ENCODE measurements around the gene GINS3. TPM values are rescaled to one million over a fixed set of nuclear protein-coding genes. Genes with fewer than 3 reads are reported as not detected.
"Not testable (repeated sequence)": the region's sequence is repeated elsewhere in the genome, so short reads cannot be mapped to it uniquely, and the experiment has no call there.

The GINS3 gene
- total RNA-seq, 1 donor from 2014 or later: 3.6 TPM

DNA sequence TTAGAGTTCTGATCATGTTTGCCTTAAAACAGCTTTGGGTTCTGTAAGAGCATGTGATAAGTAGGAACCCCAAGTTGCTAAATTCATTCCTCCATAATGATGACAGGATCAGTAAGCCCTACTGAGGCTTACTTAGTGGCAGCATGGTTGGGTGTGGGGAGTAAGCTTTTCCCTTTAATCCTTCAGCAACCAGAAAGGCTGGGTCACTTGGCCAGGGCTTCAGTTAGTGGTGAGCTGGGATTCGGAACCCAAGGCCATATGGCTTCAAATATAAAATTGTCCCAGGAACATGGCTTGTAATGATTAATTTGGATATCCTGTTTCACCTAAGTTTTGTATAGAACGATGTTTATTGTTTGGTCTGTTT lies 850 bp downstream of the GINS3 start:
- no peak for DNase-seq

DNA sequence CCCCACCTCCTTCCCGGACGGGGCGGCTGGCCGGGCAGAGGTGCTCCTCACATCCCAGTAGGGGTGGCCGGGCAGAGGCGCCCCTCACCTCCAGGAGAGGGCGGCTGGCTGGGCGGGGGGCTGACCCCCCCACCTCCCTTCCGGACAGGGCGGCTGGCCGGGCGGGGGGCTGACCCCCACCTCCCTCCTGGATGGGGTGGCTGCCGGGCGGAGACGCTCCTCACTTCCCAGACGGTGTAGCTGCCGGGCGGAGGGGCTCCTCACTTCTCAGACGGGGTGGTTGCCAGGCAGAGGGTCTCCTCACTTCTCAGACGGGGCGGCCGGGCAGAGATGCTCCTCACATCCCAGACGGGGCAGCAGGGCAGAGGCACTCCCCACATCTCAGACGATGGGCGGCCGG lies 4.6 kb downstream of the GINS3 start:
- not testable (repeated sequence) for DNase-seq

DNA sequence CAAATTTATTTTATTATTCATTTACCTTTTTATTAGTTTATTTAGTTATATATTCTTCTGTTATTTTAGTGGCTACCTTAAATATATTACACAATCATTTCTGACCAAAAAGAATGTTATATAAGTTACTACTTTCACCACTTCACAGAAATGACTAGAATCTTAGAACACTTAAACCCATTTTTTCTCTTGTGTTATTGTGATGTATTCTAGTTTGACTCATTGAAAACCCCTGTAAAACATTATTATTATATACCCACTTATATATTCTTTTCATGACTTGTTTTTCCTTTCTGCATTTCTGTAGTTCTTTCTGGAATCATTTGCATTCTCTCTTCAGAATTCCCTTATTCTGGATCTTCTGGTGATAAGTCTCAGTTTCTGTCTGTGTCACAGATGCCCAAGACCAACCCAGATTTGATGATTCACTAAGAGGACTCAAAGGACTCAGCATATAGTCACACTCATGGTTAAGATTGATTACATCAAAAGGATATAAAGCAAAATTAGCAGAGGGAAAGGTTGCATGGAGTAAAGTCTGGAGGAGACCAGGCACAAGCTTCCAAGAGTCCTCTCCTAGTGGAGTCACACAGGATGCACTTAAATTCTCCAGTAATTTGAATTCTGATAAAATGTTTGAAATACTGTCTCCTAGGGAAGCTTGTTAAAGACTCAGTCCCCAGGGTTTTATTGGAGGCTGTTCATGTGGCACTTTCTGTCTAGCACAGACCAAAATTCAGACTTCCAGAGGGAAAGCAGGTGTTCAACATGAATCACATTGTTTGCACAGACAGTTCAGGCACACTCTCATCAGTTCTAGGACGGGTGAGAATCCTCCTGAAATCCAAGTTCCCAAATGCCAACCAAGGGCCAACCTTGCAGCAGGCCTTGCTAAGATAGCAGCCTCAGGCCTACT lies 7.7 kb downstream of the GINS3 start:
- no peak for DNase-seq

DNA sequence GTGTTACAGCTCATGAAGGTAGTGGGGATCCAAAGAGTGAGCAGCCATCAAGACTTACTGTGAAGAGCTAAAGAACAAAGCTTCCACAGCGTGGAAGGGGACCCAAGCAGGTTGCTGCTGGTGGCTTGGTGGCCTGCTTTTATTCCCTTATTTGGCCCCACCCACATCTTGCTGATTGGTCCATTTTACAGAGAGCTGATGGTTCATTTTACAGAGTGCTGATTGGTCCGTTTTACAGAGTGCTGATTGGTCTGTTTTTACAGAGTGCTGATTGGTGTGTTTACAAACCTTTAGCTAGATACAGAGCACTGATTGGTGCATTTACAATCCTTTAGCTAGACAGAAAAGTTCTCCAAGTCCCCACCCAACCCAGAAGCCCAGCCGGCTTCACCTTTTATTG lies 9.0 kb downstream of the GINS3 start:
- DNase-seq: not testable (repeated sequence)

DNA sequence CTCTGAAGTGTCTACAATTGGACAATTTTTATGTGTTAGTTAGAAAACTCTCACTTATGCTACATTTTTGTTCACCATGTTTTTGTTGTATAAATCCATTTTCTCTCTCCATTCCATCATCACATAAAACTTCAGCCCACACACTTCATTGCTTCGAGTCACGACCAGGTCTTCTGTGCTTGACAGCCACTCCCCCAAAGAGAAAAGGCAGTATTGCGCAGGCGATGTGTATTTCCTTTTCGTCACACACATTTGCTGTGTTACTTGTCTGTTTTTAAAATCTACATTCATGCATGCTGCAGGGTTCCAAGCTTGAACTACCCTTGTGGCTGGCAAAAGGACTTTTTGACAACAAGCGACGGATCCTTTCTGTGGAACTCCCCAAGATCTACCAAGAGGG lies 10.5 kb downstream of the GINS3 start:
- DNase-seq: no peak

DNA sequence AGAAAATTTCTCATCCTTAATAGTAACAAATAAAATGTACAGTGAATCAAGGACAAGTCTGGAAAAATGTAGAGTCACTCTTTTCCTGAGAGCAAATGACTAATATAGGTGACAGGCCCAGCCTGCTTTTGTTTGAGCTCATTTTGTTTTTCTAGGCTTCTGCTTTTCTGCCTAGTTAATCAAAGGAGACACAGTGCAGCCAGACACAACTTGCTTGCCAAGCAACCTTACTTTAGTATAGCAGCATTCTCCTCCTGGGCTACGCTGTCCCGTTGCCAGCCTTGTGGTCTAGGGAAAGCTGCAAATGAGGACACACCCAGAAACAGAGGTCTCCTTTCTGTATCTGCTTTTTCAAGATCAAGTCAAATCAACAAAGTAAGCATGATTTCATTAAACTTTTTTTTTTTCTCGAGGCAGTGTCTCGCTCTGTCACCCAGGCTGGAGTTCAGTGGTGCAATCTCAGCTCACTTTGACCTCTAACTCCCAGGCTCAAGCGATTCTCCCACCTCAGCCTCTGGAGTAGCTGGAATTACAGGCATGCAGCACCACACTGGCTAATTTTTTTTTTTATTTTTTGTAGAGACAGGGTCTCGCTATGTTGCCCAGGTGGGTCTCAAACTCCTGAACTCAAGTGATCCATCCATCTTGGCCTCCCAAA lies 17.2 kb downstream of the GINS3 start:
- DNase-seq: no peak

DNA sequence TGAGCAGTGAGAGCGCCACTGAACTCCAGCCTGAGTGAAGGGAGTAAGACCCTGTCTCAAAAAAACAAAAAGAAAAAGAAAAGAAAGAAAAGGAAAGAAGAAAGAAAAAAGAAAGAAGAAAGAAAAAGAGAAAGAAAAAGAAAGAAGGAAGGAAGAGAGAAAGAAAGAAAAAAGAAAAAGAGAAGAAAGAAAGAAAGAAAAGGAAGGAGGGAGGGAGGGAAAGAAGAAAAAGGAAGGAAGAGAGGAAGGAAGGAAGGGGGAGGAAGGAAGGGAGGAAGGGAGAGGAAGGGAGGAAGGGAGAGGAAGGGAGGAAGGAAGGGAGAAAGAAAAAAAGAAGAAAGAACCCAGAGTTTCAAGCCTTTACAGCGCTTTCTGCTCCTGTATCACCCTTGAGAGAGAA lies 19.1 kb downstream of the GINS3 start:
- no peak for DNase-seq

DNA sequence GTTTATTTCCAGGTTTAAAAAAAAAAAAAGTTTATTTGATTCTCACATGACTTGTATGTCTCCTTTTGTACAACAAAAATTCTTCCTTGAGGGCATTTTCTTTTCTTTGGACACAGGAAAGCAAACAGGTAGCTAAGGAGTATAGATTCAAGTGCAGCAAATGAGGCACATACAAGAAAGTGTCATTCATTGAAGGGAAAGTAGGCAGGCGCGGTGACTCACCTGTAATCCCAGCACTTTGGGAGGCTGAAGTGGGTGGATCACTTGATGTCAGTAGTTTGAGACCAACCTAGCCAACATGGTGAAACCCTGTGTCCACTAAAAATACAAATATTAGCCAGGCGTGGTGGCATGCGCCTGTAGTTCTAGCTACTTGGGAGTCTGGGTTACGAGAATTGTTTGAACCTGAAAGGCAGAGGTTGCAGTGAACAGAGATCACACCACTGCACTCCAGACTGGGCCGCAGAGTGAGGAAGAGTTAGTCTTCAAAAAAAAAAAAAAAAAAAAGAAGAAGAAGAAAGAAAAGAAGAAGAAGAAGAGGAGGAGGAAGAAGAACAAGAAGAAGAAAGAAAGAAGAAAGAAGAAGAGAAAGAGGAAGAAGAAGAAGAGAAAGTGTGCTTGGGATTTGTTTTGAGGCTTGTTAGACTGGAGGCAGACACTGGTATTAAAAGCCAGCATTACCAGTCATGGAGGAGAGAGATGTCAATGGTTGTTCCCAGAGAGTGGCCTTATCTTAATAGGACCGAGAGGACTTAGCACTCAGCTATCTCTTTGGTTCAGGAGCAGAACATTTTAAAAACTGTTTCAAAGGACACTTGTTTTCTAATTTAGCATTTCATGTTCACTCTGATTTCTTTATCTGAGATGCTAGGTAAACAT lies 19.7 kb downstream of the GINS3 start:
- DNase-seq: no peak

DNA sequence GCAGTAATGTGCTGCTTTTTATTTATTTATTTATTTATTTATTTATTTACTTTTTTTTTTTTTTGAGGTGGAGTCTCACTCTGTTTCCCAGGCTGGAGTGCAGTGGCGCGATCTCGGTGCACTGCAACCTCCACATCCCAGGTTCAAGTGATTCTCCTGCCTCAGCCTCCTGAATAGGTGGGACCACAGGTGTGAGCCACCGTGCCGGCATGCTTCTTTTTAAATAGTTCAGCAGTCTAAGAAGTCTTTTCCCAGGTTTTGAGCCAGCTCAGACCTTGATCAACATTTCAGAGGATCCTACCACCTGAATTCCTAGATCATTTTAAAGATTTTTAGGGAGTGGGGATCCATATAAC lies 20.3 kb downstream of the GINS3 start:
- not testable (repeated sequence) for DNase-seq

DNA sequence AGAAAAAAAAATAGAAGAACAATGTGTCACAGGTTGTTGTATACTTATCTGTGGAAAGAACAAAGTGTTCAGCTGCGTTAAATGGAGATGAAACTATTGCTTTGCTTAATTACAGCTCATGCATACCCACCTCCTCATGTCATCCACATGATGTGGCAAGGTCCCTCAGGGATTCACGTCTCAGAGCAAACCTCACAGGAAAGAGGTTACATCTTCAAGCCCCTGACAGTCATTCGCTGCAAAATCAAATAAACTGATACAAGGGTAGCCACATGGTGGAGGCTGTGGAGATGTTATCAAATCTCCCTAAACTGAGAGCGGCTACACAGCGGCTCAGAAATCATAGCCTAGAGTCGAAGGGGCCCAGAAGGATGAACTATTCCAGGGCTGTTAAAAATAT lies 21.1 kb downstream of the GINS3 start:
- no peak for DNase-seq

DNA sequence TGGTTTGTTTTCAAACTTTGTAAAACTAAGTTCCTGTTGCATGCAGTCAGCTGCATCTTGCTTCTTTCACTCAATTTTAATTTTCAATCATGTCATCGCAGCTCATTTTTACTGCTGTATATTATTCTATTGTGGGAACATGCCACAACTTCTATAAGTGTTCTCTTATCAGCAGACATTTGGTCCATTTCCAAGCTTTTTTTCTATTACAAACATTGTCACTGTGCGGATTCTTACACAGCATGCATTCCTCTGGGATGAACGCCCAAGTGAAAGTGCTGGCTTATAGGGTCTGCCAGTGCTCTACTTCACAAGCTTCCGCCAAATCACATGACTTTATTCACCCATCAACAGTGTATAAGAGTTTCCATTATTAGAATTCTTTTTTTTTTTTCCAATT lies 22.7 kb downstream of the GINS3 start:
- no peak for DNase-seq

DNA sequence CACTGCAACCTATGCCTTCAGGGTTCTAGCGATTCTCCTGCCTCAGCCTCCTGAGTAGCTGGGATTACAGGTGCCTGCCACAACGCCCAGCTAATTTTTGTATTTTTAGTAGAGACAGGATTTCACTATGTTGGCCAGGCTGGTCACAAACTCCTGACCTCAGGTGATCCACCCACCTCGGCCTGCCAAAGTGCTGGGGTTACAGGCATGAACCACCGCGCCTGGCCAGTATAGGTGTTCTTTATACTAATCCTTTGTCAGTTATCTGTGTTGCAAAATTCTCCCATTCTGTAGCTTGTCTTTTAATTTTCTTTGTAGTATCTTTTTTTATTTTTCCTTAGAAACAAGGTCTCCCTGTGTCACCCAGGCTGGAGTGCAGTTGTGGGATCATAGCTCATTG lies 23.7 kb downstream of the GINS3 start:
- not testable (repeated sequence) for DNase-seq

DNA sequence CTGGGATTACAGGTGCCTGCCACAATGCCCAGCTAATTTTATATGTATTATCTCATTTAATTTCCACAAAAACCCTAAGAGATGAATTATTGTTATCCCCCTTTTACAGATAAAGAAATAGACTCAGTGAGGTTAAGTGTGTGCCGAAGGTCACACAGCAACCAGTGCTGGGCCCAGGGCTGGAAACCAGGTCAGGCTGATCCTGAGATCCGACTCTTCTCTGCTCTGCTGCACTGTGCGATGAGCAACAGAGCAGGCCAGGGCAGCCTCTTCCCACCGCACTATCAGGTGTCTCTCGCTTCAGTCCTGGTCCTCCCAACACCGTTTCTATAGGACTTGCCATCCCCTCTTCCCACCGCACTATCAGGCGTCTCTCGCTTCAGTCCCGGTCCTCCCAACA lies 24.8 kb downstream of the GINS3 start:
- no peak for DNase-seq

DNA sequence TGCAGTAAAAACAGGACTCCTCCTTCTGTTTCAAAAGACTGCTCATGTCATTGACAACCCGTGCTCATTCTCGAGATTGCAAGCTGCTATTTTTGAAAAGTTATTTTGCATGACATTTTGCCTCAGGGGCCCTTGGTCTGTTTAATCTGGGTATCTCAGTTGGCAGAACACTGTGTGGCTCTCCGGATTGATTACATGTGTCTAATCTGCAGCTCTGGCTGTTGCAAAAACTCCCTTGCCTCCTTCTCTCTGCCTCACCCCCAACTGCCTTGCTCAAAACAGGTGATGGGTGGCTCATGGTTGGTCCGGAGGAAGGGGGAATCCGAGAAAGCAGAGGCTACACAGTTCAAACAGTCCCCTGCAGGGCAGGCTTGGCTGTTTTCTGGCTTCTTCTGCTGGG lies 25.3 kb downstream of the GINS3 start:
- DNase-seq: no peak

DNA sequence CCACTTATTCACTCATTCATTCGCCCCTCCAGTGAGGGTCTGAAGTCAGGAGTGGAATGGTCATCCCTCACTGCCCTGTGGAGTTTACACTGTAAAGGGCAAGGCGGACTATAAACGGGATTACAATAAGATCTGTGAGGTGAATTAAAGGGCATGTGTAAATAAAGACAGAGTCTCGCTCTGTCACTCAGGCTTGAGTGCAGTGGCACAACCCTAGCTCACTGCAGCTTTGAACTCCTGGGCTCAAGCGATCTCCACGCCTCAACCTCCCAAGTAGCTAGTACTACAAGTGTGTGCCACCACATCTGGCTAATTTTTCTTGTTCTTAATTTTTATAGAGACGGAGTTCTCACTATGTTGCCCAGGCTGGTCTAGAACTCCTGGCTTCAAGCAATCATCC lies 25.8 kb downstream of the GINS3 start:
- DNase-seq: no peak

DNA sequence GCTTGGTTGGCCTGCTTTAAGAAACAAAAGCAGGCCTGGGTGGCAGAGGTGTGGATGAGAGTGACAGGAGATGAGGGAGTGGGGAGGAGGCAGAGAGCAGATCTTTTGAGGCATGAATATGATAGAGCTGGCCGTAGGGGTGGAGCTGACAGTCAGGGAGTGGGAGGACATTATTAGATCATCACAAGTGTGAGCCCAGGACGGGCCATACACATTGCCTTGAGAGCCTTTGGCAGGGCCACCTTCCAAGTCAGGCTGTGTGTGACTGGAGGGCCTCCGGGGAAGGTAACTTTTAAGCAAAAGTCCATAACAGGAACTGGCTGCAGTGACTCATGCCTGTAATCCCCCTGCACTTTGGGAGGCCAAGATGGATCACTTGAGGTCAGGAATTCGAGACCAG lies 26.3 kb downstream of the GINS3 start:
- no peak for DNase-seq

DNA sequence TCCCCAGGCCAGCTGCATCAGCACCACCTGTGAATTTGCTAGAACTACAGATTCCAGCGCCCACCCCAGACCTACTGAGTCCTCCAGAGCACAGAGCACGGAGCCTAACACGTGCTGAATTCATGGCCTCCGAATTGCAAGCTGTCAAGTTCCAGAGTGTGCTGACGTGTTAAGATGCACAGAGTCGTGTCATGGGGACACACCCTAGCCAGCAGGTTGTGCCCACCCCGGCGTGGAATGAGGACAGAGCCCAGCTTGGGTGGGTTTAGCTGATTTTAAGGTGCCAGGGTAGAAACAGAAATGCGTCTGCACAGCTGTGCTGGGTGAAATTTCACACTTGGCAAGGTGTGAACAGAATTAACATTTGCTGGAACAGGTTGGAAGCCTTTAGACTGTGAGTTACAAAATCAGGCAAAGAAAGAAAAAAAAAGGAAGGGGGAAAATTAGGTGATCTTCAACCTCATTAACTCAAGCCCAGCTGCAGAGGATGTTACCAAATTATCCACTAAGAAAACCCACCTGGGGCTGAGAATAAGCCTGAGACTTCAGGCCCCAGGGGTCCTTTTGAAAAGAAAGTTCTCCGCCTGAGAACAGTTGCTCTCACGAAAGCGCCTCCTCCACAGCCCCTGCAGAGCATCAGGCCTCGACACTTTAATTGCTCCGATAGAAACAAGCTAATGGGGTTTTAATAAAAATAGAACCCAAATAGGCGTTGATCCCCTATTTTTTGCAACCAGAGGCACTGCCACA lies 27.1 kb downstream of the GINS3 start:
- DNase-seq: no peak

DNA sequence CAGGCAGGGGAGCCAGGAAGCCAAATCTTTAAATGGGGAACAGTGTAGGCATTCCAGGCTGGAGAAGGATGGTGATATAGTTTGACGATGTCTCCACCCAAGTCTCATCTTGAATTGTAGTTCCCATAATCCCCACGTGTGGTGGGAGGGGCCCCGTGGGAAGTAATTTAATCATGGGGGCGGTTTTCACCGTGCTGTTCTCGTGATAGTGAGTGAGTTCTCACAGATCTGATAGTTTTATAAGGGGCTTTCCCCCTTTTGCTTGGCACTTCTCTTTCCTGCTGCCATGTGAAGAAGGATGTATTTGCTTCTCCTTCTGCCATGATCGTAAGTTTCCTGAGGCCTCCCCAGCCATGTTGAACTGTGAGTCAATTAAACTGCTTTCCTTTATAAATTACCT lies 28.8 kb downstream of the GINS3 start:
- DNase-seq: no peak

DNA sequence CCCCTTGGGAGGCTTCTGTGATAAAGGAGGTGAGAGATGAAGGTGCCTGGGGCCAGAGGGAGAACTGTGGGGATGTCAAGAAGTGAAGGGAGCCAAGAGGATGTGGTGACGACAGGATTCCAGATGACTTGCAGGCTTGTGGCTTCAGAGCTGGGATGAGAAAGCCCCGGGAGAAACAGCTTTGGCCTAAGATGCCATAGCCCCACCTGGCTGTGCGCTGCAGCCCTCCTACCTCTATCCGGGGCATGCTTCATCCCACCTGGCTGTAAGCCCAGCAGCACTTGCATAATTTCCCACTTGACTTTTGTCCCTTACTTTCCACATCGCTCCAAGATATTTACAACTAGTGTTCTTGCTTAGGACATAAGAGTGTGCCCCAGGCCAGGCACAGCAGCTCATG lies 29.3 kb downstream of the GINS3 start:
- DNase-seq: no peak

DNA sequence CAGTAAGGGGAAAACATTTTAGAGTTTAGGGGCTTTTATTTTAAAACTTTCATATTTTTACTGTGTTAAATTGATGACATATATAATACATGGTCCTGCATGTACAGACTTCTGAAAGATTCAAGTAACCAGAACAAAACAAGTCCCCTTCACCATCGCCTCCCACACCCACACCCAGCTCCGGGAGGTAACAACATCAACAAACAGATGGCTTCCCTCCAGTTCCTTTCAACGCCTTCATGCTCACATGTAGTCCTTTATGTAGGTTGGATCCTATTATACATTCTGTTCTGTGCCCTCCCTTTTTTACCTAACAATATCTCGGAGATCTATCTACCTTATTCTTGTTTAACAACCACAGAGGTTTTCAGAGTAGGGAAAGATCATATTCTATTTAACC lies 30.5 kb downstream of the GINS3 start:
- DNase-seq: no peak

DNA sequence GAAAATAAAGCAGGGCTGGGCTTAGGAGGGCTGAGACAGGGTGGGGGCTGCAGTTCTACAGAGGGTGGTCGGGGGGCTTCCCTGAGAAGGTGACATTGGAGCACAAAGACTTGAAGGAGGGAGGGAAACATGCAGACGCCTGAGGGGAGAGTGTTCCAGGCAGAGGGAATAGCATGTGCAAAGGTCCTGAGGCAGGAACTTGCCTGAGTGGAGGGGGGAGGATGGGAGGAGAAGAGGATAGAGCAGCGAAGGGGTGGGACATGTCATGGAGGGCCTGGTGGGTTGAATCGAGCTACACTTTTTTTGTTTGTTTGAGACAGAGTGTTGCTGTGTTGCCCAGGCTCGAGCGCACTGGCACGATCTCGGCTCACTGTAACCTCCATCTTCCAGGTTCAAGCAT lies 33.0 kb downstream of the GINS3 start:
- DNase-seq: no peak

DNA sequence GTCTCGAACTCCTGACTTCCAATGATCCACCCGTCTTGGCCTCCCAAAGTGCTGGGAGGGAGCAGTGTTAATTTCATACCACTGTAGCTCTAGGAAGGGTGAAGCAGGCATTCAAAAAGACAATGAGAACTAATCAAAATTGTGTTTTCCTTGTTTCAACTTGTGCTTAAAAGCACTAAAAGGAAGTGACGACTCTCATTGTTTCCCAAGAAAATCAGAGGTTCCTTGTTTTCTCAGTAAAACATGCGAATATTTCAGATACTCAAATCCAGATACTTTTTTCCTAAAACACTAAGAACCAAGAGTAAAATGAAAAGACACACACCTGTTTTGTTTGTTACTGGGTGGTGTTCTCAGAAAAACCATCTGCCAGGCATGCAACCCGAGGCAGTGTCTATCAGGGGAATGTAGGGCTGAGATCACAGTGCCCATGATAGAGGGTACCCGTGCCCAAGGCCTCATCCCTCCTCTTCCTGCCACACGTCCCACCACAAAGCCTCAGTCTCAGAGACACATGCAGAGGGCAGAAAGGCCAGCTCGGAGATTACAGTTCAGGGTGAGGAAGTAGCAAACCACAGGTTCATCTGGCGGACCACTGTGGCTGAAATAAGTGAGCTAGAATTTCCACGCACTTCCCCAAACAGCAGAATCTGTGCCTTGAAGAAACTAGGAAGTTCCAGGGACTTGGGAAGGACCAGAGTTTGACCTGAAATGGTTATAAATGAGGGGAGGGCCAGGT lies 33.7 kb downstream of the GINS3 start:
- no peak for DNase-seq

Measured in skin of body (tissue), 2 donors.